CD8-positive, alpha-beta memory T cell (primary cell): ENCODE measurements around the gene MX1. TPM values are rescaled to one million over a fixed set of nuclear protein-coding genes. Genes with fewer than 3 reads are reported as not detected.
A peak's percentile ranks its signal among the peaks of the same experiment; 100 is the strongest.

Source experiments
- CTCF ChIA-PET: fragments of 350-600 bp; sonication (Branson Sonifier 250); formaldehyde crosslinking; loops from one replicate; lab custom pipeline; 2021; ENCODE audit warnings: antibody characterized with exemption; lab: Charles Lee
- POLR2A ChIA-PET: fragments of 350-600 bp; sonication (Branson Sonifier 250); formaldehyde crosslinking; loops from one replicate; lab custom pipeline; 2021; ENCODE audit warnings: antibody characterized with exemption; lab: Charles Lee
- DNase-seq, 5 donors: peaks; one replicate each; pipeline versions ENCODE4 v3.0.0 to v3.0.0-alpha.2; 2020 to 2022; ENCODE audit warnings: mixed read lengths in 1 of 5
- H3K27ac ChIP-seq: one replicate; pipeline ENCODE4 v1.7.0; 2013; ENCODE audit warnings: low read depth, mild to moderate bottlenecking, low read length, moderate library complexity
- H3K27me3 ChIP-seq: 2 replicates; pipeline ENCODE4 v1.7.0; 2013; ENCODE audit warnings: low read length, mild to moderate bottlenecking; ENCODE audit not compliant: insufficient read depth, poor library complexity, severe bottlenecking
- H3K36me3 ChIP-seq: 2 replicates; pipeline ENCODE4 v1.7.0; 2013; ENCODE audit warnings: mild to moderate bottlenecking, low read length, moderate library complexity; ENCODE audit not compliant: insufficient read depth
- H3K4me1 ChIP-seq: 2 replicates; pipeline ENCODE4 v1.7.0; 2013; ENCODE audit warnings: mild to moderate bottlenecking, low read length, moderate library complexity; ENCODE audit not compliant: insufficient read depth
- H3K4me3 ChIP-seq: 2 replicates; pipeline ENCODE4 v1.7.0; 2013; ENCODE audit warnings: mild to moderate bottlenecking, low read length
- H3K9me3 ChIP-seq: 2 replicates; pipeline ENCODE4 v1.7.0; 2013; ENCODE audit warnings: mild to moderate bottlenecking, low read length
- H3K27ac Mint-ChIP-seq, 8 donors: one replicate each; pipeline ENCODE4 v1.8.0; 2020 to 2021; ENCODE audit warnings: mixed read lengths in 8 of 8, mild to moderate bottlenecking in 6 of 8, inconsistent platforms in 3 of 8, moderate library complexity in 3 of 8
- H3K27me3 Mint-ChIP-seq, 2 donors: one replicate each; pipeline ENCODE4 v1.8.0; 2020 to 2021; ENCODE audit warnings: mixed read lengths in 2 of 2, mild to moderate bottlenecking in 1 of 2, moderate library complexity in 1 of 2
- H3K36me3 Mint-ChIP-seq, 3 donors: one replicate each; pipeline ENCODE4 v1.8.0; 2020 to 2021; ENCODE audit warnings: mixed read lengths in 3 of 3, inconsistent platforms in 1 of 3, mild to moderate bottlenecking in 1 of 3
- H3K4me1 Mint-ChIP-seq, 3 donors: one replicate each; pipeline ENCODE4 v1.8.0; 2020 to 2021; ENCODE audit warnings: mixed read lengths in 3 of 3, inconsistent platforms in 1 of 3, mild to moderate bottlenecking in 1 of 3
- H3K4me3 Mint-ChIP-seq, 7 donors: one replicate each; pipeline ENCODE4 v1.8.0; 2020 to 2021; ENCODE audit warnings: mixed read lengths in 7 of 7, mild to moderate bottlenecking in 6 of 7, moderate library complexity in 4 of 7, inconsistent platforms in 2 of 7
- H3K9me3 Mint-ChIP-seq, 5 donors: one replicate each; pipeline ENCODE4 v1.8.0; 2020 to 2022; ENCODE audit warnings: mixed read lengths in 5 of 5, mild to moderate bottlenecking in 3 of 5, moderate library complexity in 2 of 5, inconsistent platforms in 1 of 5
- polyA plus RNA-seq: library from polyadenylated mRNA; unstranded; fragments of 300-500 nt; fragmentation: Illumina TruSeq; gene quantifications from one replicate; pipeline ENCODE4 v1.2.3, GENCODE V29; 2021
- total RNA-seq, 2 experiments: library from RNA; stranded (reverse); gene quantifications; one replicate each; pipeline ENCODE4 v1.2.3, GENCODE V29; 2021

MX1 gene
- total and polyA plus RNA-seq, 3 experiments from 2014 or later: 10.5 to 75.9 (median 10.6) TPM

- H3K36me3 Mint-ChIP-seq: peaks cover 22 to 94% (median 52%) of the 10 kb centered on the region in 3 donors
- CTCF ChIA-PET: no interaction called here
- H3K9me3 Mint-ChIP-seq: no peaks in the 10 kb centered on the region
These were observed 23.8 kb upstream of the MX1 start for GRCh38 chr21:41402231-41402630.

GRCh38 chr21:41402796-41403195, 23.2 kb upstream of the MX1 start:
- Histone ChIP-seq H3K36me3 (peaks cover 47% of the 10 kb centered on the region), H3K27ac (no peak overlapping the region), H3K27me3 (no peaks in the 10 kb centered on the region), H3K4me3 (no peak overlapping the region), H3K9me3 (no peaks in the 10 kb centered on the region), H3K4me1 (no peaks in the 10 kb centered on the region)
- peaks cover 22 to 94% (median 51%) of the 10 kb centered on the region in 3 donors for H3K36me3 Mint-ChIP-seq
- no peak overlapping the region for H3K27ac Mint-ChIP-seq
- no peak overlapping the region for H3K4me3 Mint-ChIP-seq
- ChIA-PET POLR2A (no interaction called here), CTCF (no interaction called here)
- H3K27me3 Mint-ChIP-seq: no peaks in the 10 kb centered on the region
- H3K4me1 Mint-ChIP-seq: no peaks in the 10 kb centered on the region
- DNase-seq: no peak
- H3K9me3 Mint-ChIP-seq: no peaks in the 10 kb centered on the region

More at GRCh38 chr21:41402231-41402630, 23.8 kb upstream of the MX1 start:
- Mint-ChIP-seq H3K4me1 (no peaks in the 10 kb centered on the region), H3K27ac (no peak overlapping the region), H3K4me3 (no peak overlapping the region), H3K27me3 (no peaks in the 10 kb centered on the region)
- Histone ChIP-seq H3K27me3 (no peaks in the 10 kb centered on the region), H3K36me3 (peaks cover 48% of the 10 kb centered on the region), H3K27ac (no peak overlapping the region), H3K4me1 (no peaks in the 10 kb centered on the region), H3K9me3 (no peaks in the 10 kb centered on the region), H3K4me3 (no peak overlapping the region)
- no peak for DNase-seq
- POLR2A ChIA-PET: no interaction called here

- H3K4me3 Mint-ChIP-seq: no peak overlapping the region
These were observed 22.7 kb upstream of the MX1 start for GRCh38 chr21:41403331-41403730.

GRCh38 chr21:41403966-41404365, 22.1 kb upstream of the MX1 start:
- Histone ChIP-seq H3K4me1 (no peaks in the 10 kb centered on the region), H3K9me3 (no peaks in the 10 kb centered on the region), H3K27ac (no peak overlapping the region), H3K4me3 (no peak overlapping the region), H3K36me3 (peaks cover 45% of the 10 kb centered on the region), H3K27me3 (no peaks in the 10 kb centered on the region)
- ChIA-PET POLR2A (no interaction called here), CTCF (no interaction called here)
- no peaks in the 10 kb centered on the region for H3K27me3 Mint-ChIP-seq
- H3K4me3 Mint-ChIP-seq: no peak overlapping the region
- no peaks in the 10 kb centered on the region for H3K4me1 Mint-ChIP-seq
- H3K36me3 Mint-ChIP-seq: peaks cover 26 to 94% (median 58%) of the 10 kb centered on the region in 3 donors
- H3K27ac Mint-ChIP-seq: no peak overlapping the region
- H3K9me3 Mint-ChIP-seq: no peaks in the 10 kb centered on the region
- DNase-seq: no peak

More at GRCh38 chr21:41403331-41403730, 22.7 kb upstream of the MX1 start:
- CTCF ChIA-PET: interaction anchor here (0.6 kb wide), 1 partner anchor 11 kb away, joined by 3 read pairs; no protein-coding TSS in a partner anchor
- POLR2A ChIA-PET: no interaction called here
- Mint-ChIP-seq H3K4me1 (no peaks in the 10 kb centered on the region), H3K36me3 (peaks cover 21 to 94% (median 54%) of the 10 kb centered on the region in 3 donors), H3K27ac (no peak overlapping the region), H3K9me3 (no peaks in the 10 kb centered on the region), H3K27me3 (no peaks in the 10 kb centered on the region)
- Histone ChIP-seq H3K27ac (no peak overlapping the region), H3K4me3 (no peak overlapping the region), H3K36me3 (peaks cover 49% of the 10 kb centered on the region), H3K27me3 (no peaks in the 10 kb centered on the region), H3K4me1 (no peaks in the 10 kb centered on the region), H3K9me3 (no peaks in the 10 kb centered on the region)
- no peak for DNase-seq

- H3K9me3 Mint-ChIP-seq: peaks cover 0 to 4% (median 0%) of the 10 kb centered on the region in 5 donors
- peaks cover 36 to 94% (median 63%) of the 10 kb centered on the region in 3 donors for H3K36me3 Mint-ChIP-seq
- no peak overlapping the region for H3K27ac ChIP-seq
- POLR2A ChIA-PET: no interaction called here
- no peaks in the 10 kb centered on the region for H3K27me3 Mint-ChIP-seq
- no peak overlapping the region for H3K4me3 Mint-ChIP-seq
- no peak overlapping the region for H3K4me3 ChIP-seq
- CTCF ChIA-PET: no interaction called here
- no peaks in the 10 kb centered on the region for H3K9me3 ChIP-seq
- no peak for DNase-seq
- H3K27ac Mint-ChIP-seq: no peak overlapping the region
- peaks cover 34% of the 10 kb centered on the region for H3K36me3 ChIP-seq
- H3K27me3 ChIP-seq: no peaks in the 10 kb centered on the region
- H3K4me1 Mint-ChIP-seq: no peaks in the 10 kb centered on the region
- no peaks in the 10 kb centered on the region for H3K4me1 ChIP-seq
These were observed 20.7 kb upstream of the MX1 start for GRCh38 chr21:41405321-41405720.

- Histone ChIP-seq H3K36me3 (peaks cover 34% of the 10 kb centered on the region), H3K4me1 (no peaks in the 10 kb centered on the region), H3K4me3 (no peak overlapping the region), H3K27ac (no peak overlapping the region), H3K9me3 (no peaks in the 10 kb centered on the region), H3K27me3 (no peaks in the 10 kb centered on the region)
- ChIA-PET CTCF (no interaction called here), POLR2A (no interaction called here)
- H3K36me3 Mint-ChIP-seq: peaks cover 40 to 90% (median 62%) of the 10 kb centered on the region in 3 donors
- no peaks in the 10 kb centered on the region for H3K4me1 Mint-ChIP-seq
- H3K4me3 Mint-ChIP-seq: no peak overlapping the region
- DNase-seq: no peak
- peaks cover 0 to 4% (median 0%) of the 10 kb centered on the region in 5 donors for H3K9me3 Mint-ChIP-seq
- H3K27me3 Mint-ChIP-seq: no peaks in the 10 kb centered on the region
- no peak overlapping the region for H3K27ac Mint-ChIP-seq
These were observed 19.7 kb upstream of the MX1 start for GRCh38 chr21:41406340-41406739.

- no peak overlapping the region for H3K4me3 Mint-ChIP-seq
- DNase-seq: no peak
- Histone ChIP-seq H3K4me3 (no peak overlapping the region), H3K27ac (no peak overlapping the region), H3K36me3 (peaks cover 22% of the 10 kb centered on the region), H3K4me1 (no peaks in the 10 kb centered on the region), H3K27me3 (no peaks in the 10 kb centered on the region), H3K9me3 (no peaks in the 10 kb centered on the region)
- peak overlapping the region in 2 of 8 donors; percentile 29 to 54 for H3K27ac Mint-ChIP-seq
- H3K27me3 Mint-ChIP-seq: no peaks in the 10 kb centered on the region
- H3K36me3 Mint-ChIP-seq: peaks cover 51 to 76% (median 51%) of the 10 kb centered on the region in 3 donors
- POLR2A ChIA-PET: no interaction called here
- no peaks in the 10 kb centered on the region for H3K4me1 Mint-ChIP-seq
- CTCF ChIA-PET: no interaction called here
- H3K9me3 Mint-ChIP-seq: peaks cover 4 to 17% (median 7%) of the 10 kb centered on the region in 5 donors
These were observed 18.2 kb upstream of the MX1 start for GRCh38 chr21:41407541-41408460.

GRCh38 chr21:41410361-41410760, 15.7 kb upstream of the MX1 start:
- Histone ChIP-seq H3K4me1 (no peaks in the 10 kb centered on the region), H3K27ac (no peak overlapping the region), H3K27me3 (no peaks in the 10 kb centered on the region), H3K4me3 (no peak overlapping the region), H3K9me3 (no peaks in the 10 kb centered on the region), H3K36me3 (peaks cover 18% of the 10 kb centered on the region)
- no peak for DNase-seq
- ChIA-PET CTCF (no interaction called here), POLR2A (no interaction called here)
- Mint-ChIP-seq H3K36me3 (peaks cover 44 to 57% (median 51%) of the 10 kb centered on the region in 3 donors), H3K4me1 (no peaks in the 10 kb centered on the region), H3K4me3 (no peak overlapping the region), H3K9me3 (peaks cover 9 to 23% (median 11%) of the 10 kb centered on the region in 5 donors), H3K27me3 (peaks cover 0 to 2% of the 10 kb centered on the region in 2 donors), H3K27ac (peak overlapping the region in 1 of 8 donors; percentile 86)
